Type B pancreatic cell (in vitro differentiated cells): ENCODE results near the gene PAX5. TPM values are rescaled to one million over a fixed set of nuclear protein-coding genes. Genes with fewer than 3 reads are reported as not detected.

ENCODE experiments used
- DNase-seq: peaks from one replicate; pipeline ENCODE4 v3.0.0; 2021; ENCODE audit warnings: mixed read lengths; ENCODE audit not compliant: unreplicated experiment; ENCODE audit errors: extremely low spot score
- H3K27ac Mint-ChIP-seq: 2 replicates; pipeline ENCODE4 v1.8.0; 2021; ENCODE audit warnings: mild to moderate bottlenecking, mixed read lengths
- H3K27me3 Mint-ChIP-seq: 2 replicates; pipeline ENCODE4 v1.8.0; 2021; ENCODE audit warnings: mixed read lengths
- H3K36me3 Mint-ChIP-seq: 2 replicates; pipeline ENCODE4 v1.8.0; 2021; ENCODE audit warnings: mixed read lengths
- H3K4me1 Mint-ChIP-seq: one replicate; pipeline ENCODE4 v1.8.0; 2021; ENCODE audit warnings: mixed read lengths; ENCODE audit not compliant: unreplicated experiment
- H3K4me3 Mint-ChIP-seq: 2 replicates; pipeline ENCODE4 v1.8.0; 2021; ENCODE audit warnings: mild to moderate bottlenecking, mixed read lengths
- H3K9me3 Mint-ChIP-seq: 2 replicates; pipeline ENCODE4 v1.8.0; 2021; ENCODE audit warnings: mixed read lengths
- CTCF ChIP-seq: fragments of 200-600 bp; sonication (generic); conservative IDR thresholded peaks from 2 replicates; pipeline ENCODE4 v1.5.0; 2021; ENCODE audit warnings: antibody characterized with exemption, mild to moderate bottlenecking
- total RNA-seq: library from RNA; stranded (reverse); gene quantifications from 2 replicates; pipeline ENCODE4 v1.2.1, GENCODE V29; 2021; ENCODE audit warnings: low replicate concordance

Gene PAX5
- total RNA-seq, 1 donor from 2014 or later, result not detected

- DNase-seq, result no peak
- no peak overlapping the region for H3K4me3 Mint-ChIP-seq
- TF ChIP-seq CTCF, result peak; percentile 28
- H3K27me3 Mint-ChIP-seq, result peaks cover 48% of the 10 kb centered on the region
- no peaks in the 10 kb centered on the region for H3K9me3 Mint-ChIP-seq
- H3K27ac Mint-ChIP-seq, result no peak overlapping the region
- no peaks in the 10 kb centered on the region for H3K36me3 Mint-ChIP-seq
- no peaks in the 10 kb centered on the region for H3K4me1 Mint-ChIP-seq
These were observed 123.0 kb downstream of the PAX5 start for GRCh38 chr9:36911037-36911436.

GRCh38 chr9:36906492-36906891 lies 127.6 kb downstream of the PAX5 start:
- no peak overlapping the region for H3K27ac Mint-ChIP-seq
- no peak for TF ChIP-seq CTCF
- peaks cover 73% of the 10 kb centered on the region for H3K27me3 Mint-ChIP-seq
- no peaks in the 10 kb centered on the region for H3K4me1 Mint-ChIP-seq
- H3K4me3 Mint-ChIP-seq, result no peak overlapping the region
- no peaks in the 10 kb centered on the region for H3K36me3 Mint-ChIP-seq
- DNase-seq, result no peak
- no peaks in the 10 kb centered on the region for H3K9me3 Mint-ChIP-seq

- no peak for TF ChIP-seq CTCF
- Mint-ChIP-seq H3K27me3 (peaks cover 74% of the 10 kb centered on the region), H3K4me3 (no peak overlapping the region), H3K27ac (no peak overlapping the region), H3K9me3 (no peaks in the 10 kb centered on the region), H3K36me3 (no peaks in the 10 kb centered on the region), H3K4me1 (no peaks in the 10 kb centered on the region)
- no peak for DNase-seq
These were observed 128.7 kb downstream of the PAX5 start for GRCh38 chr9:36905101-36906066.

- no peak for DNase-seq
- H3K9me3 Mint-ChIP-seq, result no peaks in the 10 kb centered on the region
- H3K4me3 Mint-ChIP-seq, result no peak overlapping the region
- no peaks in the 10 kb centered on the region for H3K4me1 Mint-ChIP-seq
- H3K36me3 Mint-ChIP-seq, result no peaks in the 10 kb centered on the region
- H3K27ac Mint-ChIP-seq, result no peak overlapping the region
- peaks cover 75% of the 10 kb centered on the region for H3K27me3 Mint-ChIP-seq
- no peak for TF ChIP-seq CTCF
These were observed 130.3 kb downstream of the PAX5 start for GRCh38 chr9:36903541-36904435.

DNA sequence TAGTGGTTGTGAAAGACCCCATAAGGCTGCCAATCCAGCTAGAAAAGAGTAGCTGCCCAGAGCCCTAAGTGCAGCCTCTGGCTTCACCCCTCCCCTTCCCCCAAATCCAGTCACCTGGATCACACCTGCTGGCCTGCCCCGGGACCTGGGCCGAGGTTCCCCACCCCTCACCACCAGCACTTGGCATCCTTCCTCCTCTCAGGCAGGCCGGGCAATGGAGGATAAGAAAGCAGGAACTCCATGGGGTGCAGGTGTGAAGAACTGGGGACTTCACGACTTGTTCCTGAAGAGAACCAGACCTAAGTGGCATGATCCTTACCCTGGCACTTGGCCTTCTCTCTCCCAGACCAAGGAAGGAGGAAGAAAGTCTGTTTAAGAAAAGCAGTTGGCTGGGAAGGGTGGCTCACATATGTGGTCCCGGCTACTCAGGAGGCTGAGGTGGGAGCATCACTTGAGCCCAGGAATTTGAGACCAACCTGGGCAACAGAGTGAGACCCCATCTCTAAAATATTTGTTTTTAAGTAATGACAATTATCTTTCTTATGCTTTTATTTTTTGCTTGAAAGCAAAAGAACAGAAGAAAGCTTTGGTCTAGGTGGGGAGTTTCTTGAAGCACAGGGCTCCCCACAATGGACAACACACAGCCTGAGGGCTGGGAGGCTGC lies 131.1 kb downstream of the PAX5 start:
- Mint-ChIP-seq H3K4me3 (no peak overlapping the region), H3K36me3 (no peaks in the 10 kb centered on the region), H3K27ac (no peak overlapping the region), H3K27me3 (peaks cover 76% of the 10 kb centered on the region), H3K4me1 (no peaks in the 10 kb centered on the region), H3K9me3 (no peaks in the 10 kb centered on the region)
- DNase-seq, result no peak
- no peak for TF ChIP-seq CTCF
